Occipital lobe (tissue), 2 donors: ENCODE measurements around the gene LTV1. TPM values are rescaled to one million over a fixed set of nuclear protein-coding genes. Genes with fewer than 3 reads are reported as not detected.
"Not testable (repeated sequence)": the region's sequence is repeated elsewhere in the genome, so short reads cannot be mapped to it uniquely, and the experiment has no call there.

ENCODE experiments used
- DNase-seq: peaks from one replicate; lab custom pipeline; 2025; lab: John Stamatoyannopoulos, UW
- total RNA-seq: library from RNA; depleted of rRNA; stranded (reverse); fragments of >200 nt; gene quantifications from one replicate; pipeline ENCODE4 v1.2.3, GENCODE V29; 2014

Gene LTV1
- total RNA-seq, result 12.2 TPM

- DNase-seq, result peak; percentile 97
Measured at GRCh38 chr6:143842902-143843676, at the start of gene LTV1. Gene LTV1 (plus strand): TSS chr6:143843338. CDS start chr6:143843478, 140 bp downstream.

GRCh38 chr6:143796551-143796950 lies 46.6 kb upstream of the LTV1 start:
- DNase-seq, result not testable (repeated sequence)

- not testable (repeated sequence) for DNase-seq
Measured at GRCh38 chr6:143798487-143798886, 44.7 kb upstream of the LTV1 start.

- DNase-seq, result no peak
Measured at GRCh38 chr6:143802833-143803565, 40.1 kb upstream of the LTV1 start.

GRCh38 chr6:143803769-143804568 lies 39.2 kb upstream of the LTV1 start:
- no peak for DNase-seq

GRCh38 chr6:143804835-143805239 lies 38.3 kb upstream of the LTV1 start:
- no peak for DNase-seq

GRCh38 chr6:143806282-143807102 lies 36.6 kb upstream of the LTV1 start:
- no peak for DNase-seq

GRCh38 chr6:143807103-143807772 lies 35.9 kb upstream of the LTV1 start:
- DNase-seq, result no peak

GRCh38 chr6:143810745-143811144 lies 32.4 kb upstream of the LTV1 start:
- no peak for DNase-seq

GRCh38 chr6:143811501-143812157 lies 31.5 kb upstream of the LTV1 start:
- no peak for DNase-seq

GRCh38 chr6:143817621-143818020 lies 25.5 kb upstream of the LTV1 start:
- no peak for DNase-seq

- no peak for DNase-seq
Measured at GRCh38 chr6:143821359-143821758, 21.8 kb upstream of the LTV1 start.

- no peak for DNase-seq
Measured at GRCh38 chr6:143822584-143823024, 20.5 kb upstream of the LTV1 start.

GRCh38 chr6:143823548-143823947 lies 19.6 kb upstream of the LTV1 start:
- no peak for DNase-seq

GRCh38 chr6:143828572-143828971 lies 14.6 kb upstream of the LTV1 start:
- DNase-seq, result no peak

- no peak for DNase-seq
Measured at GRCh38 chr6:143836150-143836549, 7.0 kb upstream of the LTV1 start.

GRCh38 chr6:143838395-143838794 lies 4.7 kb upstream of the LTV1 start:
- DNase-seq, result no peak

- no peak for DNase-seq
Measured at GRCh38 chr6:143839196-143839595, 3.9 kb upstream of the LTV1 start.

- DNase-seq, result no peak
Measured at GRCh38 chr6:143840595-143841265, 2.4 kb upstream of the LTV1 start.
